Erythroblast (primary cell): ENCODE data around the gene L3MBTL4.
"Not testable (repeated sequence)": the region's sequence is repeated elsewhere in the genome, so short reads cannot be mapped to it uniquely, and the experiment has no call there.

ENCODE experiments used
- DNase-seq, 2 experiments: peaks; one replicate each; lab custom pipeline; 2025; lab: John Stamatoyannopoulos, UW
- GATA1 ChIP-seq: IDR thresholded peaks from 2 replicates; pipeline ENCODE4 v1.6.1; 2011; ENCODE audit warnings: low read depth, mild to moderate bottlenecking, control low read depth, low read length, moderate library complexity
- POLR2A ChIP-seq: IDR thresholded peaks from 2 replicates; pipeline ENCODE4 v1.6.1; 2011; ENCODE audit warnings: mild to moderate bottlenecking, low read length

L3MBTL4 gene

GRCh38 chr18:6423289-6423688 is 8.6 kb upstream of the L3MBTL4 start:
- DNase-seq, result no peak
- TF ChIP-seq GATA1, result no peak
- TF ChIP-seq POLR2A, result no peak

DNA sequence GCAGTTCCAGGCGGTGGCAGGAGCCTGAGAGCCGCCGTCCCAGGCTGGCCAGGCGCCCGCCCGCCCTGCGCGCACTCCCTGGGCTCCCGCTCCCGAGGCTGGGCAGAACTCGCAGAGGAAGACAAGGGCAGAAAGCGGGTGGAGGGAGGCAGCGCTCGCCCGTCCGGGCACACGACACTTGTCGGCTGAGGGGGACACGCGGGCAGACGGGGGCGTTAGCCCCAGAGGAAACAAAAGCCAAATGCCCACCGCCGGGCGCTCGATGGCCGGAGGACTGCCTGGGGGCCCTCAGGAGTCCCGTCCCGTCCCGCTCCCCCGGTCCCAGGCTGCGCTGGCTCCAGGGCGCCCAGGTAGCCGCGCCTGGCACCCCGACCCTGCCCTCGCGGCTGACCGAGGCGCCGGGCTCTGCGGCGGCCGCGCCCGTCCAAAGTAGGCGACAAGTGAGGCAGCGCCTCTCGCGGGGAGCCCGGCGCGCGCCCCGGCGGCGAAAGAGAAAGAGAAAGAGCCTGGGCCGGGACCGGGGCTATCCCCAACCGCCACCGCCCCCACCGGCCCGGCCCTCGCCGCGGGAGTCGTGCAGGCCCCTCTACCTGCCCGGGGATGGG is 491 bp downstream of the L3MBTL4 start:
- DNase-seq, result no peak

GRCh38 chr18:6413579-6414117 is 1.1 kb downstream of the L3MBTL4 start:
- no peak for TF ChIP-seq GATA1
- TF ChIP-seq POLR2A, result no peak
- DNase-seq, result no peak

More for the DNA sequence above, 491 bp downstream of the L3MBTL4 start:
- TF ChIP-seq GATA1 (no peak), POLR2A (no peak)

DNA sequence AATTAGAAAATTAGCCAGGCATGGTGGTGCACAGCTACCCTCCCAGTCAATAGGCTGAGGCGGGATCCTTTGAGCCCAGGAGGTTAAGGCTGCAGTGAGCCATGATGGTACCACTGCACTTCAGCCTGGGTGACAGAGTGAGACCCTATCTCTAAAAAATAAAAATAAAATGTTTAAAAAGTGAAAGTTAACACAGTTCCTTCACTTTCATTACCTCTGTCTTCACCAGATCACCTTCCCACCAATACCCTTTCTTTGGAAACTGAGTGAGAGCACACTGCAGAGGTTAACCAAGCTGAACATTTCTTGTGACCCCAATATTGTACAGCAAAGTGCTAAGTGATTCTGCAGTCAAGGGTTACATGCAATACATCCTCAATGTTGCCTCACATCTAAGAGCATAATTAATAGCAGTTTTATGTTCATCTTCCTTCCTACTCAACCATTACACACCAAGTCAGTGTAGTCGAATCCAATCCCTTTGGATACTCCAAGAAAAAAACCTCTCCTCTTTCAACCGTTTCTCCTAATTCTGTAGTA is 1.7 kb downstream of the L3MBTL4 start:
- TF ChIP-seq GATA1 (no peak), POLR2A (no peak)
- DNase-seq, result no peak

- TF ChIP-seq POLR2A, result no peak
- TF ChIP-seq GATA1, result no peak
- DNase-seq, result no peak
Observed at GRCh38 chr18:6411382-6411781, 3.3 kb downstream of the L3MBTL4 start.

DNA sequence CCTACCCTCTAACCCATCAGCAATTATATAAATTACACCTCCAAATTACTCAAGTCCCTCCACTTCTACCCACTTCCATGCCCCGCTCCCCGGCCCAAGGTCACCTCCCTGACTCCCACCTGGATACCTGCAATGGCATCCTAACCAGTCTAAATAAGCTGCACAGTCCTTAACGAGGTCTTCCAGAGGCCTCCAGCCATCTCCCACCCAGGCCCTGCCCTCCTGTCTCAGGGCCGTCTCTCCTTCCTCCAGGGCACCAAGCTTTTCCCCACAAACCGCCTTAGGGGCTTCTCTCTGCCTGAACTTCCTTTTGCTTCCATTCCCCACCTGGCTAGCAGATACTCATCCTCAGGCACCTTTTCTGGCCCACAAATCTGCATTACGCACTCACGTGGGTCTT is 4.8 kb downstream of the L3MBTL4 start:
- no peak for DNase-seq
- TF ChIP-seq GATA1 (no peak), POLR2A (no peak)

DNA sequence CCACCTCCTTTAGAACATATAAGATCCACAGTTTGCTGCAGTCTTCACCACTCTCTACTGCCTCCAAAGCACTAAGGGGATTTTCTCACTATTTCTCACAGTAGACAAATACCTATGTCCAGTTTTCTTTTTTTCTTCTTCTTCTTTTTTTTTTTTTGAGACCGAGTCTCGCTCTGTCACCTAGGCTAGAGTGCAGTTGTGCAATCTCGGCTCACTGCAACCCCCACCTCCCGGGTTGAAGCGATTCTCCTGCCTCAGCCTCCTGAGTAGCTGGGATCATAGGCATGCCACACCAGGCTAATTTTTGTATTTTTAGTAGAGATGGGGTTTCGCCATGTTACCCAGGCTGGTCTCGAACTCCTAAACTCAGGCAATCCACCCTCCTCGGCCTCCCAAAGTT is 6.2 kb downstream of the L3MBTL4 start:
- DNase-seq, result not testable (repeated sequence)

GRCh38 chr18:6406910-6407470 is 7.7 kb downstream of the L3MBTL4 start:
- no peak for DNase-seq
- TF ChIP-seq POLR2A (no peak), GATA1 (no peak)

GRCh38 chr18:6406075-6406909 is 8.4 kb downstream of the L3MBTL4 start:
- DNase-seq, result no peak
- TF ChIP-seq GATA1, result no peak
- no peak for TF ChIP-seq POLR2A

DNA sequence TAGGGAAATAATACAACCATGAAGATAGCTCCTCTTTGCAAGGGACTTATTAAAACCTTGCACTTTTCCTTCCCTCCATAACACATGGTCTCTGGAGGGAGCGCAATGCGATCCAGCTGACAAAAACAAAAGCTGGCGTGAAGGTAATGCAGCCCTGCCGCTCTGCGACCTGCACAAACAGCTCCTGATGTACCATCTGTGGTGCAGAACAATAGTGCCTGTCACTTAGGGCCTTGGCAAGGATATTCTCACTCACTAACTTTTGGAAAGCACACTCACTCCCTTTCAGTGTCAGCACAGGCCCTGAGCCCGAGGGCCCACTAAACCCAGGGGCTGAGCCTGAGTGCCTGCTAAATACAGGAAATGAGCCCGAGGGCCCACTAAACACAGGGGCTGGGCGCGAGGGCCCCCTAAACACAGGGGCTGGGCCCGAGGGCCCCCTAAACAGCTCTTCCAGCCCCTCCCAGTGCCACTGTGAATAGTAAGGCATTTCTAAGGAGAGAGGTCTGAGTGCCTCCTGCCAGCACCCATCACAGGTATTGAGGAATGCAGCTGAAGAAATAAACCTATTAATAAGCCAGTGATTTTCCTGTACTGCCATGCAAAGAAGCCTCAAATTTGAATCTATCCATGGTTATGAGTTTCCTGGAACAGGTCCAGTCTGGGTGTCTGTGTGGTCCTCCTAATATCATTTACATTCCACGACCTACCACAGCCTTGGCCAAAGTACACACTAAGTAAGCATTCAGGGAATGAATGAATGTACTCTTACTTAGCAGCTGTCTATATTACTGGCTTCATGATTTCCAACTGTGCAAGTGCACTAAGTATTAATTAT is 9.3 kb downstream of the L3MBTL4 start:
- no peak for DNase-seq

DNA sequence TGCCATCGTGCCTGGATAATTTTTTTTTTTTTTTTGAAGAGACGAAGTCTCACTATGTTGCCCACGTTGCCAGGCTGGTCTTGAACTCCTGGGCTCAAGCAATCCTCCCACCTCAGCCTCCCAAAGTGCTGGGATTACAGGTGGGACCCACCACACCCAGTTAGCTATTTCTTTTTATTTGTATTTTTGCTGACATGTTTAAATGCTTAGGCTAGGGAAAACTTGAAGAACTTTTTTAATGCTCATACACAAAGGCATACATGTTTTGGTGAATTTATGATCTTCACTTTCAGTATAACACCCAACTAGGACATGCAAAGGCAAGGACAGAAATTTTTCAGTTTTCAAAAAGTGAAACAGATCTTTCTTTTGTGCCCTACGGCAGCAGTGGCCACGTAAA is 9.9 kb downstream of the L3MBTL4 start:
- TF ChIP-seq GATA1, result no peak
- TF ChIP-seq POLR2A, result no peak
- DNase-seq, result no peak

More for the DNA sequence above, 9.3 kb downstream of the L3MBTL4 start:
- no peak for TF ChIP-seq POLR2A
- TF ChIP-seq GATA1, result no peak

- peak in 1 of 2 experiments; percentile 10 for DNase-seq
- no peak for TF ChIP-seq GATA1
- TF ChIP-seq POLR2A, result no peak
Observed at GRCh38 chr18:6401687-6402086, 13.0 kb downstream of the L3MBTL4 start.

- no peak for DNase-seq
- TF ChIP-seq GATA1, result no peak
- no peak for TF ChIP-seq POLR2A
Observed at GRCh38 chr18:6399776-6400175, 14.9 kb downstream of the L3MBTL4 start.
